ENCODE data around the gene MRPL39. TPM values are rescaled to one million over a fixed set of nuclear protein-coding genes. Genes with fewer than 3 reads are reported as not detected.

Gene MRPL39
- total and polyA plus RNA-seq, 12 donors, result 19.4 to 90.7 (median 41.7) TPM

GRCh38 chr21:25568246-25568645, 39.0 kb downstream of the MRPL39 start:
- Histone ChIP-seq H3K27me3 (no peaks in the 10 kb centered on the region), H3K4me3 (no peak overlapping the region), H3K9me3 (replicated peaks in 1 of 3) (no peaks in the 10 kb centered on the region), H3K27ac (peak overlapping the region in 1 of 5 donors; percentile 41), H3K36me3 (replicated peaks in 1 of 2) (no peaks in the 10 kb centered on the region), H3K4me1 (replicated peaks in 1 of 2) (peaks cover 0 to 3% of the 10 kb centered on the region in 2 donors)
- intact Hi-C loops (cut with DNase I), result no loop called here
- 49 to 59% (median 52%) methylated on average over 5 of the region's 5 CpGs for WGBS, 4 donors
- peak; percentile 20 to 70 (median 44) for DNase-seq
- TF ChIP-seq POLR2A (IDR thresholded peaks at IDR 0.05), result no peak
- no peak for TF ChIP-seq CTCF (IDR thresholded peaks at IDR 0.05)

- Histone ChIP-seq H3K27me3 (no peaks in the 10 kb centered on the region), H3K9me3 (replicated peaks in 1 of 3) (no peaks in the 10 kb centered on the region), H3K4me1 (replicated peaks in 1 of 2) (no peaks in the 10 kb centered on the region), H3K4me3 (no peak overlapping the region), H3K36me3 (replicated peaks in 1 of 2) (no peaks in the 10 kb centered on the region), H3K27ac (no peak overlapping the region)
- 91 to 99% (median 93%) methylated on average over 4 of the region's 4 CpGs for WGBS, 4 donors
- intact Hi-C loops (cut with DNase I), result no loop called here
- DNase-seq, result no peak
- TF ChIP-seq POLR2A (IDR thresholded peaks at IDR 0.05), result no peak
- no peak for TF ChIP-seq CTCF (IDR thresholded peaks at IDR 0.05)
Observed at GRCh38 chr21:25567472-25567871, 39.8 kb downstream of the MRPL39 start.

- TF ChIP-seq CTCF (IDR thresholded peaks at IDR 0.05) (no peak), POLR2A (IDR thresholded peaks at IDR 0.05) (no peak)
- 88 to 94% (median 91%) methylated on average over 3 of the region's 3 CpGs for WGBS, 4 donors
- Histone ChIP-seq H3K4me1 (replicated peaks in 1 of 2) (no peaks in the 10 kb centered on the region), H3K9me3 (replicated peaks in 1 of 3) (no peaks in the 10 kb centered on the region), H3K27ac (no peak overlapping the region), H3K36me3 (replicated peaks in 1 of 2) (no peaks in the 10 kb centered on the region), H3K27me3 (no peaks in the 10 kb centered on the region), H3K4me3 (no peak overlapping the region)
- intact Hi-C loops (cut with DNase I), result no loop called here
- DNase-seq, result no peak
Observed at GRCh38 chr21:25566645-25567044, 40.6 kb downstream of the MRPL39 start.

- no peak overlapping the region for H3K4me3 ChIP-seq
- no peak for DNase-seq
- H3K9me3 ChIP-seq (replicated peaks in 1 of 3), result no peaks in the 10 kb centered on the region
- TF ChIP-seq POLR2A (IDR thresholded peaks at IDR 0.05), result no peak
- TF ChIP-seq CTCF (IDR thresholded peaks at IDR 0.05), result no peak
- H3K27ac ChIP-seq, result no peak overlapping the region
- no peaks in the 10 kb centered on the region for H3K4me1 ChIP-seq (replicated peaks in 1 of 2)
- intact Hi-C loops (cut with DNase I), result no loop called here
- no peaks in the 10 kb centered on the region for H3K27me3 ChIP-seq
- WGBS, 4 donors, result 88 to 97% (median 92%) methylated on average over 3 of the region's 3 CpGs
- no peaks in the 10 kb centered on the region for H3K36me3 ChIP-seq (replicated peaks in 1 of 2)
Observed at GRCh38 chr21:25565272-25566211, 41.7 kb downstream of the MRPL39 start.
